ENCODE measurements around the gene TCF7L1. TPM values are rescaled to one million over a fixed set of nuclear protein-coding genes. Genes with fewer than 3 reads are reported as not detected.
"Not testable (repeated sequence)": the region's sequence is repeated elsewhere in the genome, so short reads cannot be mapped to it uniquely, and the experiment has no call there.

TCF7L1 gene
- polyA plus RNA-seq, 1 experiment: 3.2 TPM

DNA sequence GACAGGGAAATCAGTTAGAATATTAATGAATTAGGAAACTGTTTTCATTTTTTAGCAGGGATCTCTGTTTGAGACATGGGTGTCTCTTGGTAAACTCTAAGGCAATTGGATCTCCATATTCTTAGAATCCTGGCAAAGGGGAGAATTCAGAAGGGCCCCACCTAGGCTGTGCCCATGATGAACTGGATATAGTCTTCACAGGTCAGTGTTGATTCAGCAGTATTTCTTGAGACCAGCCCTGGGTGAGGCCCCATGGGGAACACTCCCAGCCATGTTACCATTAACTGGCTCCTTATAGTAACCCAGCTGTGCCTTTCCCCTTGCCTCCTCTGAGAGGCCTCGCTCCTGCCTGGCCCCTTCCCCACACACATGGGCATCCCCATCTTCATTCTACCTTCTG lies 76.7 kb downstream of the TCF7L1 start:
- no peak overlapping the region for H3K4me3 ChIP-seq (ENCODE audit: low read depth, low read length)
- POLR2A ChIA-PET: no interaction called here
- 0 out of 2 replicates have a peak, but pooled peaks cover 2% of the 10 kb centered on the region for H3K27me3 ChIP-seq (ENCODE audit: control insufficient read depth, insufficient read depth, low read length)
- H3K36me3 ChIP-seq (ENCODE audit: control insufficient read depth, insufficient read depth, low read length): no peaks in the 10 kb centered on the region
- CTCF ChIA-PET: interaction anchor here (1.1 kb wide), 1 partner anchor 77 kb away, joined by 3 read pairs; the partner anchor contains the start of gene TCF7L1
- TF ChIP-seq, protein P1, sequence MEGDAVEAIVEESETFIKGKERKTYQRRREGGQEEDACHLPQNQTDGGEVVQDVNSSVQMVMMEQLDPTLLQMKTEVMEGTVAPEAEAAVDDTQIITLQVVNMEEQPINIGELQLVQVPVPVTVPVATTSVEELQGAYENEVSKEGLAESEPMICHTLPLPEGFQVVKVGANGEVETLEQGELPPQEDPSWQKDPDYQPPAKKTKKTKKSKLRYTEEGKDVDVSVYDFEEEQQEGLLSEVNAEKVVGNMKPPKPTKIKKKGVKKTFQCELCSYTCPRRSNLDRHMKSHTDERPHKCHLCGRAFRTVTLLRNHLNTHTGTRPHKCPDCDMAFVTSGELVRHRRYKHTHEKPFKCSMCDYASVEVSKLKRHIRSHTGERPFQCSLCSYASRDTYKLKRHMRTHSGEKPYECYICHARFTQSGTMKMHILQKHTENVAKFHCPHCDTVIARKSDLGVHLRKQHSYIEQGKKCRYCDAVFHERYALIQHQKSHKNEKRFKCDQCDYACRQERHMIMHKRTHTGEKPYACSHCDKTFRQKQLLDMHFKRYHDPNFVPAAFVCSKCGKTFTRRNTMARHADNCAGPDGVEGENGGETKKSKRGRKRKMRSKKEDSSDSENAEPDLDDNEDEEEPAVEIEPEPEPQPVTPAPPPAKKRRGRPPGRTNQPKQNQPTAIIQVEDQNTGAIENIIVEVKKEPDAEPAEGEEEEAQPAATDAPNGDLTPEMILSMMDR (IDR thresholded peaks at IDR 0.05; ENCODE audit: insufficient read depth, low read depth, low read length): no peak
- no peak for DNase-seq (ENCODE audit: low read depth)

DNA sequence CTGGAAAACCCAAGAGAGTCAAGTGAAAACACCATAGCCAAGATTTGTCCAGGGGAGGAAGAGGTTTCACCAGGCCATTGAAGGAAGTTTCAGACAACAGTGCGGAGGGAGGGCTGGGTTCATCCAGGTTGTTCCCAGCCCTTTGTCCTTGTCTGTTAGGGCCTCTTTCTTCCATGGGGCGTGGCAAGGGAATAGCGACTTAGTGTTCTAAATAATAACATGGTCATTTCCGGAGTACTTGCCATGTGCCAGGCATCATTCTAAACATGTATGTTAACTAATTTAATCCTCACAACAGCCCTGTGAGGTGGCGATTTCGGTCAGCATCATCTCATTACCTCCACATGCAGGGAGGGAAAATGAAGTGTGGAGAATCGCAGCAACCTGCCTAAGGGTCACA lies 77.3 kb downstream of the TCF7L1 start:
- ChIA-PET POLR2A (no interaction called here), CTCF (interaction anchor here (0.9 kb wide), 1 partner anchor 78 kb away, joined by 3 read pairs; the partner anchor contains the start of gene TCF7L1)
- TF ChIP-seq, protein P1 (IDR thresholded peaks at IDR 0.05; ENCODE audit: insufficient read depth, low read depth, low read length): no peak
- H3K4me3 ChIP-seq (ENCODE audit: low read depth, low read length): no peak overlapping the region
- no peak for DNase-seq (ENCODE audit: low read depth)
- 0 out of 2 replicates have a peak, but pooled peaks cover 2% of the 10 kb centered on the region for H3K27me3 ChIP-seq (ENCODE audit: control insufficient read depth, insufficient read depth, low read length)
- H3K36me3 ChIP-seq (ENCODE audit: control insufficient read depth, insufficient read depth, low read length): no peaks in the 10 kb centered on the region

DNA sequence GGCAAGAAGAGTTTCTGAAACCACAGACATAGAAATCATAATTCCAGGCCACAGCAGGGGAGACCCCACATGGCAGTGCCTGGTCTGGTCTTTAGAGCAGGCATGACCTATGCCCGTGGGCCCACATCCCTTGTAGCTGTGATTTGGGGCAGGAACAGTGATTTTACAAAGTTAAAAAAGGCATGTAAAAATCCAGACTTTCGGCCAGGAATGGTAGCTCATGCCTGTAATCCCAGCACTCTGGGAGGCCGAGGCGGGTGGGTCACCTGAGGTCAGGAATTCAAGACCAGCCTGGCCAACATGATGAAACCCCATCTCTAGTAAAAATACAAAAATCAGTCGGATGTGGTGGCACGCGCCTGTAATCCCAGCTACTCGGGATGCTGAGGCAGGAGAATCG lies 78.4 kb downstream of the TCF7L1 start:
- H3K36me3 ChIP-seq (ENCODE audit: control insufficient read depth, insufficient read depth, low read length); DNase-seq (ENCODE audit: low read depth); H3K4me3 ChIP-seq (ENCODE audit: low read depth, low read length); POLR2A ChIA-PET; H3K27me3 ChIP-seq (ENCODE audit: control insufficient read depth, insufficient read depth, low read length): not testable (repeated sequence)
- CTCF ChIA-PET: interaction anchor here (0.8 to 1.7 kb wide), 4 partner anchors 8 to 87 kb away, joined by 3 to 6 read pairs (median 4); partner anchors contain the start of gene TCF7L1

DNA sequence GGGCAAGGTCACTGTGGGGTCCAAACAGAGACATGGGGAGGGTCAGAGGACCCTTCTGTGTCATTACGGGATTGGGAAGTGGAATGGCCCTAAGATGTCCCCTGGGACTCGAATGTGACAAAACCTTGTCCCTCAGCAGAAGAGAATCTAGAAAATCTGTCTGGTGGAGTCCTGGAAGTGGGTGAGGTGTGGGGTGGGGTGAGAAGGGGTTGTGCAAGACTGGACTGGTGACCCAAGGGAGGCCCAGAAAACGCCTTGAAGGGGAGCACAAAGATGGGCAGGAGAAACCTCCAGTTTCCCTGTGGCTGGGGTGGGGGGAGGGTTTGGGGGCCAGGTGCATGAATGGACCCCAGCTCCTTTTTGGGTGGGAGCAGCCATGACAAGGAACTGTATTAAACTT lies 79.6 kb downstream of the TCF7L1 start:
- DNase-seq (ENCODE audit: low read depth): no peak
- Histone ChIP-seq H3K27me3 (ENCODE audit: control insufficient read depth, insufficient read depth, low read length) (0 out of 2 replicates have a peak, but pooled peaks cover 2% of the 10 kb centered on the region), H3K4me3 (ENCODE audit: low read depth, low read length) (no peak overlapping the region), H3K36me3 (ENCODE audit: control insufficient read depth, insufficient read depth, low read length) (no peaks in the 10 kb centered on the region)
- ChIA-PET POLR2A (no interaction called here), CTCF (interaction anchor here (1.7 to 2.1 kb wide), 2 partner anchors 10 to 72 kb away, joined by 5 to 6 read pairs; no protein-coding TSS in a partner anchor)
- TF ChIP-seq, protein P1 (IDR thresholded peaks at IDR 0.05; ENCODE audit: insufficient read depth, low read depth, low read length): no peak

DNA sequence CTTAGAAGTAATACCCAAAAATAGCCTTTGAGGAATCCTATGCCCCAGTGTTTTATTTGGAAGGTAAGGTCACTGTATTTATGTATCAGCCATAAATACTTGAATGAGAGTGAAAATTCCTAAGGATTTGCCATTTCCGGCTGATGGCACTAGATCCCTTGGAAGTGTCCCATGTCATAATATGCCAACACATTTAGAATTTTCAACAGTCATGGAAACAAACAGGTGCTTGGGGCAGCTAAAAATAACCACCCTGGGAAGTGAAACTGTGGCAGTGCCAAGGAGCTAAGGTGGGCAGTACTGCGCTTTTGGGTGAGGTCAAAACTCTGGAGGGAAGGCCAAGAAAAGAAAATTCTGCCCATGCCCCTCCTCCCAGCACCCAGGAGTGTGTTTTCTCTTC lies 80.2 kb downstream of the TCF7L1 start:
- no peak for DNase-seq (ENCODE audit: low read depth)
- TF ChIP-seq, protein P1 (IDR thresholded peaks at IDR 0.05; ENCODE audit: insufficient read depth, low read depth, low read length): no peak
- Histone ChIP-seq H3K27me3 (ENCODE audit: control insufficient read depth, insufficient read depth, low read length) (0 out of 2 replicates have a peak, but pooled peaks cover 2% of the 10 kb centered on the region), H3K4me3 (ENCODE audit: low read depth, low read length) (no peak overlapping the region), H3K36me3 (ENCODE audit: control insufficient read depth, insufficient read depth, low read length) (no peaks in the 10 kb centered on the region)
- POLR2A ChIA-PET: no interaction called here
- CTCF ChIA-PET: interaction anchor here (2.1 kb wide), 1 partner anchor 72 kb away, joined by 5 read pairs; no protein-coding TSS in a partner anchor
